ENCODE results near the gene FBXW5. TPM values are rescaled to one million over a fixed set of nuclear protein-coding genes. Genes with fewer than 3 reads are reported as not detected.

Gene FBXW5
- total RNA-seq, 1 donor from 2014 or later = 62.4 TPM

DNA sequence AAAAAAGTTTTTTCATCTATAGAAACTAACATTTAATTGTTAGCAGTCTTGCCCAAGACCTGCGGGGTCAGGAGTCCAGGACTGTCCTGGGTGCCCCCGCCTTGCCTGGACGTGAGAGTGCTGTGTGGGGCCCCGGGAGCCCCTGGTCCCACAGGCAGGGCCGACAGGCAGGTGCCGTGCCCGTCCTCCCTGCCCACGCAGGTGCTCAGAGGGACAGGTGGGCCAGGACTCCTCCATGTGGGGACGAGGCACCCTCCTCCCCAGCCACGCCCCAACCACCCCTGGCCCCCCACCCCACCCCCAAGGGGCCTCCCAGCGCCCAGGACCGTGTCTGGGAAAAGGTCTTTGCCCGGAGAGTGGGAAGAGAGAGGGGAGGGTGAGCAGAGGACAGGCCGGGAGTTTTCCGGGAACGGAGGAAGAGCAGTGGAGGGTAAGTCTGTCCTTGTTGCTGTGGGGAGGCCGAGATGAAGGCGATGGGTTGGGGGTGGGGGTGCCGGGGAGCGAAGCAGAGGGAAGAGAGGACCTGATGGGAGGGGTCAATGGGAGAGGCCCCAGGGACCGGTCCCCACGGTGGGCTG, 4.8 kb upstream of the FBXW5 start:
- no peak for DNase-seq (ENCODE audit: low spot score)

DNA sequence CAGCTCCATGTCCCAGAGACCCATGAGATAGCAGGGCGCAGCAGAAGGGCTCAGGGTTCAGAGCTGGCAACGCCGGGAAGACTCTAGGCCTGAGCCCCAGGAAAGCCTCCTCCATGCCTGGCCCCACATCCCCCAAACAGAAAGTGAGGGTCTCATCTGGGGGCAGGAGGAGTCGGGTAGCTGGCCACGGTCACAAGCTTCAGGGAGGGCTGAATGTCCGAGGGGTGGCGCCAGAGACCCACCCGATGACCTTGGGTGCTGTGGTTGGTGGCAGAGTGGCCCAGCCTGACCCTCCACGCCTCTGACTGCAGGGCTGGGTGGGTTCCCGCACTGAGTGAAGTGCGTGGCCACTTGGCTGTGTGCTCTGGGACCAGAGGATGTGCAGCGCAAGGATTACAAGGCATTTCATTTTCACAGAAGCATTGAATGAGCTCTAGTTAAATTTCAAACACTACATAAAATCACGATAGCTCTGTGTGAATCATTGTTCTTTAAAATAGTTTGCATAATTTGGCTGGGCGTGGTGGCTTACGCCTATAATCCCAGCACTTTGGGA, 3.5 kb upstream of the FBXW5 start:
- no peak for DNase-seq (ENCODE audit: low spot score)

DNA sequence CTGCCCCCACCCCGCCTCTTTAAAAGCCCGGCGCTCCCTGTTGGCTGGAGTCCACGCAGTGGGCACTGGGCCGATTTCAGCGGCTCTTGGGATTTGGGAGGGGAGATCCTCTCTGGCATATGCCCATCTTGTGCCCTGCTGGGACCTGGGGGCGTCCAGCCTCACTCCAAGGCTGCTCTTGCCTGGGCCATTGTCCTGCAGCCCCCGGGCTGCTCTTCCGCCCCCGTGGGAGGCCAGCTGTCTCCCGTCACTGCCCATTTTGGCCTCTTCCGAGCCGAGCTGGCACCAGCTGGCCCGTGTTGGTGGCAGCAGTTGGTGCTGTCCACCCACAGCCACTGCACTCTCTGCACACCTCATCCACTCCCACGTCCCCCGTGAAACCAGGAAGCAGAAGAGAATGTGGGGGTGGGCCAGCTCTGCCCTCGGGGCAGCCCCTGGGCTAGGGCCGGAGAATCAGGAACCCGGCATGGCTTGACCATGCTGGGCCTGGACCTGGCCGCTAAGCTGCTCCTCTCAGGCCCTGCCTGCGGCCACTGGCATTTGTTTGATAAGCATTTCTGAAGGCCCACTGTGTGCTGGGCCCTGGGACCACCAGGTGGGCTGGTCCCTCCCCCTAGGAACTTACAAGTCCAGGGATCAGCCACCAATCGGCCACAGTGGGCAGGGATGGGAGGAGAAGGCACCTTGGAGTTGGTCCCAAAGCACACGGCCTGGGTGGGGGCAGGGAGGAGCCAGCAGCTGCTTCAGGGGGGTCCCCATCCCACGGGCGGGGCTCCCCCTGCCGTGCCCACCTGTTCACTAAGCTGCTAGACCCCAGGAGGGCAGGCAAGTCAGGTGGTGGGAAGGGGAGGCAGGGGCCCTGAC, 2.7 kb upstream of the FBXW5 start:
- DNase-seq (ENCODE audit: low spot score) = no peak

- no peak for DNase-seq (ENCODE audit: low spot score)
These were observed 1.9 kb upstream of the FBXW5 start for GRCh38 chr9:136946228-136947027.

GRCh38 chr9:136945333-136946227, 1.0 kb upstream of the FBXW5 start:
- DNase-seq (ENCODE audit: low spot score) = no peak

DNA sequence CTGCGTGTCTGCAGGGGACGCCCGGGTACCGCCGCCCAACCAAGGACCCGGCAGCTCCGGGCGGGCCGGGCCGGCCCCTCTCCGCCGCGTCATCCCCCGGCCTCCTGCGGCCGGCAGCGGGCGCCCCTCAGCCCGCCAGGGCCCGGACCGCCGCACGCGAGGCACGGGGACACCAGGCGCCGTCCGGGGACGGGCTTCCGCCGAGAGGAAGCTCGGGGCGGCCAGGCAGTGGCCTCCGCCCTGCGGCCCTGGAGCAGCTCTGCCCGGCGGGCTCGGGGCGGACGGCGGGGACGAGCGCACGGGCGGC, 373 bp downstream of the FBXW5 start:
- no peak for DNase-seq (ENCODE audit: low spot score)

DNA sequence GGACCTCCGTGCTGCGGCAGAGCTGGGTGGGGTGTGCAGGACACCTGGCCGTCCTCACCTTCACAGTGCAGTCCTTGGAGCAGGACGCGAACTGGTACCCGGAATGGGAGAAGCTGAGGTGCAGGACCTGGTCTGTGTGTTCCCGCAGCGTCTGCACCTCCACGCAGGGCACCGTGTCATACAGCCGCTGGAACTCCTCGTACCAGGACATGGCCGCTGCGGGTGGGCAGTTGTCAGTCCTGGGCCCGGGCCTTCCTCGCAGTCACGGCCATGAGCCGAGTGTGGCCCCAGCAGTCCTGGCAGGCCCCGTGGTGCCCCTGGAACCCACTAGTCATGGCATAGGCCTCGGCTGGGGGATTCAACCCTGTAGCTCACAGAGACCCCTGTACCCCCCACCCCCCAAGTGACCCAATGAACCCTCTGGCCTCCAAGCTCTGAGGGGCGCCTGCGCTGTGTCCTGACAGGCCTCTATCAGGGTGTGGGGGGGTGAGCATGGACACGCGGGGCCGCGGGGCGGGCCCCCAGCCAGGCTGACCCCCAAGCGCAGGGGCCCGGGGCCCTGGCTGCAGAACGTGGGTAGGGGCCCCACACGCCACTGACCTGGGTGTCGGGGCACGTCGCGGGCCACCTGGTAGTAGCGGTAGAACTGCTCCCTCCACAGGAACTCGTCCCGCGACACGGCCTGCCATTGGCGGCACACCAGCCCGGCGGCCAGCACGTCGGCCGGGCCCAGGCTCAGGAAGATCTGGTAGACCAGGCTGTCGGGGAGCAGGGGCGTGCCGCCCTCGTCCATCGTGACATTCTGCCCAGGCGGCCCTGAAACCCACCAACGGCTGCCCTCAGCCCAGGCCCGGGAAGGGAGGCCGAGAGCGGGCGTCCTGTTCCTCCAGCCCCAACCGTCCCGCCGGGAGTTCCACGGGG, 987 bp downstream of the FBXW5 start:
- no peak for DNase-seq (ENCODE audit: low spot score)

DNA sequence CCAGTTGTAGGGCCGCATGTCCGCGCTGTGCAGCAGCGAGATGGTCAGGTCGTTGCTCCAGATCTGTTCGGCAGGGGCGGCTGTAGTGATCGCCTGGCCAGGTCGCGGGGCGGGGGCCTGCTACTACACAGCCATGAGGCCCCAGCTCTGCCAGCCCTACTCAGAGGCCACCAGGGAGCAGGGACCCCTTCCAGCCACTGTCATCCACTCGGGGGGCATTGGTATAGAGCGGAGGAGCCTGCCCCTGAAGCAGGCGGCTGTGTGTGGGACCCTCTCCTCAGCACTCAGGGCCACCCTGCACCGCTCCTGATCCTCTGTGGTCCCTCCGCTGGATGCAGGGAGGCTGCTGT, 1.7 kb downstream of the FBXW5 start:
- peak; percentile 45 for DNase-seq (ENCODE audit: low spot score)

GRCh38 chr9:136942112-136942880, 2.2 kb downstream of the FBXW5 start:
- peak; percentile 44 for DNase-seq (ENCODE audit: low spot score)

- DNase-seq (ENCODE audit: low spot score) = no peak
These were observed 3.1 kb downstream of the FBXW5 start for GRCh38 chr9:136941231-136942111.

DNA sequence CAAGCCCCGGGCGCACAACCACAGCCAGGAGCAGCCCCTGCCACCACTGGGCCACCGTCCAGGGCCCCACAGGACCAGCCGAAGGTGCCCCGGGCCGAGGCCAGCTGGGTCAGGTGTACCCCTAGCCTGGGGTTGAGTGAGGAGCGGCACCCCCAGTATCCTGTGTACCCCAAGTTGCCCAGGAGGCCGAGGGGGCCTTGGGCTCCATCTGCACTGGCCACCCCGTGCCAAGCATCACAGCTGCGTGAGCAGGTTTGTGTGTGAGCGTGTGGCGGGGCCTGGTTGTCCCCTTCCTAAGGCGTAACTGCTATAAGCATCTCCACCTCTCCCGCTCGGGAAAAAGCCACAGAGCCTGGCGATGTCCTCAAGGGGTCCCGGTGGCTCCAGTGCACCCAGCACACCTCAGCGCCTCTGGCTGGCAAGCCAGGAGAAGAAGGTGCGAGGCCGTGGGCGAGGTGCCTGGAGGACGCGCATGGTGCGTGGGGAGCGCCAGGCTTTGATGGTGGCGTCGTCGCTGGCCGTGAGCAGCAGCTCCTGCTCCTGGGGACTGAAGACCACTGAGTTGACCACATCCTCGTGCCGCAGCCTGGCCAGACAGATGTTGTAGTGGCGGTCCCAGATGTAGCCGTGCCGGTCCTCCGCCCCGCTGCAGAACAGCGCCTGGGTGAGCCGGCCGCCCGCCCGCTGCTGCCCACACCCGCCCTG, 3.9 kb downstream of the FBXW5 start:
- DNase-seq (ENCODE audit: low spot score) = no peak

DNA sequence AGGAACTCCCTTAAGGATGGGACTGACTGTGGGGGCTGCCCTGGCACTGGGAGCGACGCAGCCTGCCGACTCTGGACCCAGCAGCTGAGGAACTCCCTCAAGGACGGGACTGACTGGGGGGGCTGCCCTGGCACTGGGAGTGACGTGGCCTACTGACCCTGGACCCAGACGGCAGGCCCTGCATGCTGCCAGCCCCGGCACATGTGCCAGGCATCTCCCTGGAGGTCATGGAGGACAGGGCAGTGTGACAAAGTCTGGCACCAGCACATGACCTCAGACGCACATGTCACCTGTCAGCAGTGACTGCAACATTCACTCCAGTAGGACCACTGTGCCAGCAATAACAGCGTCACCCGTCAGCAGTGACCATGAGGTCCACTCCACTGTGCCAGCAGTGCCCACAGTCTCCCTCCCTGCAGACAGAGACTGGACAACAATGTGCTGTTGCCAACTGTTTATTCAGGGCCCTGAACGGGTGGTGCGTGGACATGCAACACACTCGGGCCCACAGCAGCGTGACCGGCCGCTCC, 4.5 kb downstream of the FBXW5 start:
- no peak for DNase-seq (ENCODE audit: low spot score)

- DNase-seq (ENCODE audit: low spot score) = no peak
These were observed 5.0 kb downstream of the FBXW5 start for GRCh38 chr9:136939431-136939995.

- DNase-seq (ENCODE audit: low spot score) = no peak
These were observed 7.1 kb downstream of the FBXW5 start for GRCh38 chr9:136937186-136938001.

- no peak for DNase-seq (ENCODE audit: low spot score)
These were observed 7.8 kb downstream of the FBXW5 start for GRCh38 chr9:136936645-136937170.

GRCh38 chr9:136935651-136936050, 8.9 kb downstream of the FBXW5 start:
- DNase-seq (ENCODE audit: low spot score) = no peak

Data from ureter (tissue), 1 donor.